ENCODE measurements around the gene COPS6. TPM values are rescaled to one million over a fixed set of nuclear protein-coding genes. Genes with fewer than 3 reads are reported as not detected.

The COPS6 gene
- total RNA-seq, 4 donors from 2014 or later = 35.8 to 60.7 (median 47.7) TPM

DNA sequence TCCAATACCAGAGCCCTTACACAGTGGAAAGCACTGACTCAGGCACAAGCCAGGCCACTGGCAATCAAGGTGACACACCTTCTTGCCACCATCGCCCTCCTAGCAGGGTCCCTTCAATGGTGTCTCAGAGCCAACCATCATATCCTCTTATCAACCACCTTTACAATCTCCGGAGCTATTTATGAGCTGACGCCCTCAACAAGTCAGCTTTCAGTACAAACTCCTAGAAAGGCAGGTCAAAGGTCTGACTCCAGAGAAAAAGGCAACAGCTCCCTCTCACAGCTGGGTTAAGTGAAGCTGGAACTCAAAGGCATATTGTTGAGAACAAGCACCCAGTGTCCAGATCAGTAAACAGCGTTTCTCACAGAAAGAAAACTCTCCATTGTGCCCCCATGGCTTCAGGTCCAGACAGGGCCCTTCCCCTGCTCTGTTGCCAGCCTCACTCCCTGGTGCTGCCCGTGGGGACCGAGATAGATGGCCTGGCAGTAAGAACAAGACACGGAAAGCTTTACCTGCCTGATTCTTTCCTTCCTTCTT lies 9.7 kb upstream of the COPS6 start:
- Histone ChIP-seq H3K36me3 (peaks cover 42% of the 10 kb centered on the region), H3K27ac (no peak overlapping the region), H3K4me3 (no peak overlapping the region), H3K27me3 (no peaks in the 10 kb centered on the region), H3K4me1 (peaks cover 30% of the 10 kb centered on the region), H3K9me3 (no peaks in the 10 kb centered on the region)
- no peak for DNase-seq (ENCODE audit: low spot score in 2 of 2)
- WGBS = 84% methylated on average over 5 of the region's 7 CpGs
- TF ChIP-seq POLR2A (IDR thresholded peaks at IDR 0.05) = no peak
- TF ChIP-seq POLR2AphosphoS5 (IDR thresholded peaks at IDR 0.05) = no peak
- TF ChIP-seq CTCF (IDR thresholded peaks at IDR 0.05) = no peak
- TF ChIP-seq EP300 (IDR thresholded peaks at IDR 0.05) = no peak

DNA sequence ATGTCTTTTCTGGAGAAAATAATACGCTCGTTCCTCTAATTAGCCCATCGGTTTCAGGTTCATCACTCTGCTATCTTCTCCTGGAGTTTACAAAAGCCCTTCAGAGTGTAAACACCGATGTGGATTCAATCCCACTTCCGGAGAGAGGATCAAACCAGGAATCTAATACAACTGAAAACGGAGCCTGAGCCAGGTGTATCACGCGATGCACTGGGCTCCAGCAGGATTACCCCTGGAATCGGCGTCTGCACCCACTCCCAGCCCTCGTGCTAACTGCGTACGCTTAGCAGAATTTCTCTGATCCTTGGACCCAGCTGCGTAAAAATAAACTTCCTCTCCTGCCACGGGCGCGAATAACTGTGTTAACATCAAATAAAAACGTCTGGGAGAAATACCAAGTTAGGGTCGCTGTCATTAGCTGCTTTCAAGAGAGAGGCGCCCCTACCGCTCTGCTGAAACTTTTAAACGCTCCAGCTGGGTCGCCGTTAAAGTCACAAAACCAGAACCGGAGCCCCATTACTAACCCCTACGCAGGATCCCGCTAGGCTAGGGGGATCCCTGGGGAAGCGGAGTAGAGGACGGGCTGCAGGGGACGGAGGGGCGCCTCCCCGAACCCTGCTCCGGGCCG lies 7.7 kb upstream of the COPS6 start:
- H3K4me3 ChIP-seq = peak overlapping the region; percentile 98
- under 1% methylated on average over 29 of the region's 34 CpGs for WGBS
- TF ChIP-seq CTCF (IDR thresholded peaks at IDR 0.05) (no peak), POLR2A (IDR thresholded peaks at IDR 0.05) (no peak), EP300 (IDR thresholded peaks at IDR 0.05) (no peak), POLR2AphosphoS5 (IDR thresholded peaks at IDR 0.05) (no peak)
- peaks cover 30% of the 10 kb centered on the region for H3K4me1 ChIP-seq
- DNase-seq (ENCODE audit: low spot score in 2 of 2) = no peak
- H3K27ac ChIP-seq = peak overlapping the region; percentile 90
- peaks cover 23% of the 10 kb centered on the region for H3K36me3 ChIP-seq
- H3K27me3 ChIP-seq = no peaks in the 10 kb centered on the region
- no peaks in the 10 kb centered on the region for H3K9me3 ChIP-seq

DNA sequence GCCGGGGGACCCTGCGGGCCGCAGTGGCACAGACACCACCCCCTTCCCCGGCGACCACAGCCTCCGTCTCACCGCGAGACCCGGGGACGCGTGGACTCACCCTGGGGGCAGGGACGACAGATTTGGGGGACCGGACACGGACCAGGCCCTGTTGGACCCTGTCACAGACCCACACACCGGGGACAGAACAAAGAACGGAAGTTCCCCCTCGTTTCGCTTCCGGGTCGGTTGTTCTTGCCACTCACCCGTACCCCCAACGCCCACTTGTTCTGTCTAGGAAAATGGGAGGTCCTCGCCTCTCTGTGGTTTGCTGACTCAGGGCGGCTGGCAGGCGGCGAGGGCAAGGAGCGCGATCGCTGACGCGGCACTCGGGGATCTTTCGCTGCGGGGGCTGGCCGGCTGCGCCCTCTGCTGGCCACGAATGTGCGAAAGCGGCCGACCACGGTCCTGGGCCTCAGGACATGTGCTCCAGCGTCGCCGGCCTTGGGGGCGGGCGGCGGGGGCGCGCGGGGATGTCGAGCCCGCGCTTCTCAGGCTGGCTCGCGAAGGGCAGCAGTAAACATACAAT lies 7.2 kb upstream of the COPS6 start, which contains the start of gene ZNF3:
Gene ZNF3 (minus strand): TSS at position 189 of the 568 bp plus-strand sequence. CDS start 4,366 bp downstream, outside the sequence.
- H3K4me1 ChIP-seq = peaks cover 30% of the 10 kb centered on the region
- peak within 1 kb of the TSS; percentile 98 for H3K4me3 ChIP-seq
- H3K27ac ChIP-seq = peak within 1 kb of the TSS; percentile 90

GRCh38 chr7:100082978-100083377 lies 5.8 kb upstream of the COPS6 start:
- Histone ChIP-seq H3K27ac (no peak overlapping the region), H3K9me3 (no peaks in the 10 kb centered on the region), H3K4me3 (no peak overlapping the region), H3K36me3 (peaks cover 10% of the 10 kb centered on the region), H3K27me3 (no peaks in the 10 kb centered on the region), H3K4me1 (peaks cover 30% of the 10 kb centered on the region)
- DNase-seq (ENCODE audit: low spot score in 2 of 2) = no peak
- 77% methylated on average over 4 of the region's 4 CpGs for WGBS
- TF ChIP-seq CTCF (IDR thresholded peaks at IDR 0.05) (no peak), EP300 (IDR thresholded peaks at IDR 0.05) (no peak), POLR2A (IDR thresholded peaks at IDR 0.05) (no peak), POLR2AphosphoS5 (IDR thresholded peaks at IDR 0.05) (no peak)

More for the DNA sequence above, 7.2 kb upstream of the COPS6 start, which contains the start of gene ZNF3:
- TF ChIP-seq CTCF (IDR thresholded peaks at IDR 0.05) (peak; percentile 93 to 96), EP300 (IDR thresholded peaks at IDR 0.05) (no peak), POLR2AphosphoS5 (IDR thresholded peaks at IDR 0.05) (peak; percentile 59 to 97 (median 88)), POLR2A (IDR thresholded peaks at IDR 0.05) (peak; percentile 43 to 72)
- Histone ChIP-seq H3K27me3 (no peaks in the 10 kb centered on the region), H3K9me3 (no peaks in the 10 kb centered on the region), H3K36me3 (peaks cover 17% of the 10 kb centered on the region)
- WGBS = 2% methylated on average over 30 of the region's 55 CpGs
- DNase-seq (ENCODE audit: low spot score in 2 of 2) = peak; percentile 99

- no peaks in the 10 kb centered on the region for H3K9me3 ChIP-seq
- DNase-seq (ENCODE audit: low spot score in 2 of 2) = no peak
- TF ChIP-seq EP300 (IDR thresholded peaks at IDR 0.05) (no peak), POLR2AphosphoS5 (IDR thresholded peaks at IDR 0.05) (no peak), CTCF (IDR thresholded peaks at IDR 0.05) (no peak), POLR2A (IDR thresholded peaks at IDR 0.05) (no peak)
- 67% methylated on average over 3 of the region's 3 CpGs for WGBS
- H3K4me1 ChIP-seq = peaks cover 31% of the 10 kb centered on the region
- peaks cover 2% of the 10 kb centered on the region for H3K36me3 ChIP-seq
- no peaks in the 10 kb centered on the region for H3K27me3 ChIP-seq
- no peak overlapping the region for H3K4me3 ChIP-seq
- H3K27ac ChIP-seq = no peak overlapping the region
Measured at GRCh38 chr7:100085515-100085914, 3.3 kb upstream of the COPS6 start.
